ENCODE results near the gene ADCY5.

Gene ADCY5

GRCh38 chr3:123444744-123445143 is 4.1 kb downstream of the ADCY5 start:
- no peak overlapping the region for H3K4me3 ChIP-seq (ENCODE audit: control insufficient read depth, low read depth, low read length)
- no peak for TF ChIP-seq CTCF (conservative IDR thresholded peaks at IDR 0.05; ENCODE audit: control insufficient read depth, insufficient read depth, low read depth, low read length)
- no peak for DNase-seq (ENCODE audit: low read depth)

- no peak for DNase-seq (ENCODE audit: low read depth)
- no peak overlapping the region for H3K4me3 ChIP-seq (ENCODE audit: control insufficient read depth, low read depth, low read length)
- no peak for TF ChIP-seq CTCF (conservative IDR thresholded peaks at IDR 0.05; ENCODE audit: control insufficient read depth, insufficient read depth, low read depth, low read length)
Observed at GRCh38 chr3:123444023-123444422, 4.9 kb downstream of the ADCY5 start.

- DNase-seq (ENCODE audit: low read depth), result no peak
- no peak for TF ChIP-seq CTCF (conservative IDR thresholded peaks at IDR 0.05; ENCODE audit: control insufficient read depth, insufficient read depth, low read depth, low read length)
- no peak overlapping the region for H3K4me3 ChIP-seq (ENCODE audit: control insufficient read depth, low read depth, low read length)
Observed at GRCh38 chr3:123442908-123443307, 6.0 kb downstream of the ADCY5 start.

GRCh38 chr3:123442125-123442524 is 6.8 kb downstream of the ADCY5 start:
- no peak overlapping the region for H3K4me3 ChIP-seq (ENCODE audit: control insufficient read depth, low read depth, low read length)
- no peak for DNase-seq (ENCODE audit: low read depth)
- no peak for TF ChIP-seq CTCF (conservative IDR thresholded peaks at IDR 0.05; ENCODE audit: control insufficient read depth, insufficient read depth, low read depth, low read length)

GRCh38 chr3:123439806-123440580 is 8.9 kb downstream of the ADCY5 start:
- H3K4me3 ChIP-seq (ENCODE audit: control insufficient read depth, low read depth, low read length), result no peak overlapping the region
- DNase-seq (ENCODE audit: low read depth), result no peak
- no peak for TF ChIP-seq CTCF (conservative IDR thresholded peaks at IDR 0.05; ENCODE audit: control insufficient read depth, insufficient read depth, low read depth, low read length)

GRCh38 chr3:123432832-123433523 is 15.9 kb downstream of the ADCY5 start:
- no peak overlapping the region for H3K4me3 ChIP-seq (ENCODE audit: control insufficient read depth, low read depth, low read length)
- TF ChIP-seq CTCF (conservative IDR thresholded peaks at IDR 0.05; ENCODE audit: control insufficient read depth, insufficient read depth, low read depth, low read length), result no peak
- no peak for DNase-seq (ENCODE audit: low read depth)

All from fibroblast of mammary gland (primary cell).